Measurements from ENCODE around the gene THADA.

THADA gene

DNA sequence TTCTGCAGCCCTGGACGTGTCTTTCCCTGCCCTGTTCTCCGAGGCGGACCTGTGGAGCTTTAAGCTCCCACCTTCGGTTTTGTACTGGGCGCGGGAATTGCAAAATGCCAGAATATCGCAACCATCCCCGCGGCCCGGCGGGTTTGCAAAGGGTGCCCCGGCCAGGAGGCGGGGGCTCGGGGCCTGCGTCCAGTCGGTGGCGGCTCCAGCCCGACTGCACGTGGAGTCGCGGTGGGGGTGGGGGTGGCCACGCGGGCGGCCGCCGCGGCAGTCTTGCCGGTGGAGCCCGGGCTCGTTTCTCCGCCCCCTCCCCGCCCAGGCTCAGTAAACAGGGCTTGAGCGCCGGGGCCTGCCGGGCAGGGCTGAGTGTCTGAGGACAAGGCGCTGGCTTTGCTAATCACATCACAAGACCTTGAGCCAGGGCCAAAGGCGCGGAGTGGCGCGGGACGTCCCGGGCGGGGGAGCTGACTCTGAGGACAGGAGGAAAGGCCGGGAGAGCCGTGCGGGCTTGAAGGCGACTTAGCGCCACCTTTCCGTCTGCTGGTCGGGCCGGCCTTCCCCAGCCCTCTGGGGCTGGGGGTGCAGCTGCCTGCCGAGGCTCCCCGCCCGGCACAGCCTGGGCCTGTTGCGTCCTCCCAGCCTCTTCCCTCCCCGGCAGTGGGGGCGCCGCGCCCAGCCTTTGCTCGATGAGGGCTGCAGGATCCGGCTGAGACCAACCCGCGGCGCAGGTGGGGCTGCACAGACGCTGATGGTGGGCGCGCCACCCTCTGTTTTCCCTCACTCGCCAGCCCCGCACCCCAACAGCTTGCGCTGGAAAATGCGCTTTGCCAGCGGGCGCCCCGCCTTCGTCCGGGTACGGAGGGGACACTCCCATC, 368.6 kb downstream of the THADA start:
- peak overlapping the region; percentile 75 for H3K4me3 ChIP-seq (ENCODE audit: low read depth, low read length)
- TF ChIP-seq, protein P1, sequence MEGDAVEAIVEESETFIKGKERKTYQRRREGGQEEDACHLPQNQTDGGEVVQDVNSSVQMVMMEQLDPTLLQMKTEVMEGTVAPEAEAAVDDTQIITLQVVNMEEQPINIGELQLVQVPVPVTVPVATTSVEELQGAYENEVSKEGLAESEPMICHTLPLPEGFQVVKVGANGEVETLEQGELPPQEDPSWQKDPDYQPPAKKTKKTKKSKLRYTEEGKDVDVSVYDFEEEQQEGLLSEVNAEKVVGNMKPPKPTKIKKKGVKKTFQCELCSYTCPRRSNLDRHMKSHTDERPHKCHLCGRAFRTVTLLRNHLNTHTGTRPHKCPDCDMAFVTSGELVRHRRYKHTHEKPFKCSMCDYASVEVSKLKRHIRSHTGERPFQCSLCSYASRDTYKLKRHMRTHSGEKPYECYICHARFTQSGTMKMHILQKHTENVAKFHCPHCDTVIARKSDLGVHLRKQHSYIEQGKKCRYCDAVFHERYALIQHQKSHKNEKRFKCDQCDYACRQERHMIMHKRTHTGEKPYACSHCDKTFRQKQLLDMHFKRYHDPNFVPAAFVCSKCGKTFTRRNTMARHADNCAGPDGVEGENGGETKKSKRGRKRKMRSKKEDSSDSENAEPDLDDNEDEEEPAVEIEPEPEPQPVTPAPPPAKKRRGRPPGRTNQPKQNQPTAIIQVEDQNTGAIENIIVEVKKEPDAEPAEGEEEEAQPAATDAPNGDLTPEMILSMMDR (IDR thresholded peaks at IDR 0.05; ENCODE audit: low read depth, low read length) = no peak

DNA sequence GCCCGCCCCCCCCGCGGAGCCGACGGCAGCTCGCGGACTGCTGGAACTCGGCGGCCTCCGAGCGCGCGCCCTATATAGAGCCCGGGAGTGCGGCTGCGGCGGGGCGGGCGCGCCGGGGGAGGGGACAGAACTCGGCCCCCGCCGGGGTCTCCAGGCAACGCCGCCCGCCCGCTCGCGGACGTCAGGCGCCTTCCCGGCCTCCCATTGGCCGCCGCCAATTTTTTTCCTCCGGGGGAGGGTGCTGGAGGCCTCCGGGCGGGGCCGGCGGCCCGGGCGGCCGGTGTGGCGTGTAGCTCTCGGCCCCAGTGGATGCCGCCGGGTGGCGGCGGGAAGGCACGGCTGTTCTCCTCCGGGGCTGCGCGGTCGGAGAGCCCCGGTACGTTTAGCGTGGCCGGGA, 369.3 kb downstream of the THADA start, which contains the start of gene ZFP36L2:
Gene ZFP36L2 (minus strand): TSS at position 49 of the 397 bp plus-strand sequence. CDS start 291 bp downstream, outside the sequence.
- peak within 1 kb of the TSS; percentile 88 for H3K4me3 ChIP-seq (ENCODE audit: low read depth, low read length)
- TF ChIP-seq, protein P1 (IDR thresholded peaks at IDR 0.05; ENCODE audit: low read depth, low read length) = no peak

DNA sequence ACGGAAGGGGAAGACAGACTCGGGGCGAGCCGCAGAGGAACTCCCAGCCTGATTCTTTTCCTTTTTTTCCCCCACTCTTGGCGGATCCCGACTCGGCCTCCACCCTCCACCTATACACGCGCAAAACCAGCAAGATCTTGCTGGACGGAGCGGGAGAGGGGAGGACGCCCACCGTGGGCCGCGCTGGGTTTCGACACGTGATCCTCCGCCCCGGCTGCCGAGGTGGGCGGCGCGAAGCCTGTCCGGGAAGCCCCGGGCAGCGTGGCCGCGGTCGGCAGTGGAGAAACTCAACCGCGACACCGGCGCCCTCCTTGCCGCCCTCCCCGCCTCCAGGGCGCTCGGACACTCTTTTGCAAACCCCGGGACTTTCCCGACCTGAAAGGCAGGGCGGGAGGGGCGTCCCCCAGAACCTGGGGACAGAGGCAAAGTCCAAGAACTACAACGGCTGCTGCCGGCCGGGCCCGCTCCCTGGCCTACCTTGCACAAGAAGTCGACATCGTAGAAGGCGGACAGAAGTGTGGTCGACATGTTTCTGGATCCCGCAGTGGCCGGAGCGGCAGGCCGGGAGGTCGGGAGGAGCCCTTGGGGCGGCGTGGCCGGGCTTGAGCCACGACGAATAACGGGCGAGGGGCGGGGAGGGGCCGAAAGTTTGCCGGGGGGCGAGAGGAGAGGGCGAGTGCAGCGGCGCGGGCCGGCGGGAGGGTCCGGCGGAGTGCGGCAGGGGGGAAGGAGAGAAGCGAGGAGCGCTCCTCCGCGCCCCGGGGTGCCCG, 369.9 kb downstream of the THADA start:
- TF ChIP-seq, protein P1 (IDR thresholded peaks at IDR 0.05; ENCODE audit: low read depth, low read length) = no peak
- H3K4me3 ChIP-seq (ENCODE audit: low read depth, low read length) = peak overlapping the region; percentile 88

DNA sequence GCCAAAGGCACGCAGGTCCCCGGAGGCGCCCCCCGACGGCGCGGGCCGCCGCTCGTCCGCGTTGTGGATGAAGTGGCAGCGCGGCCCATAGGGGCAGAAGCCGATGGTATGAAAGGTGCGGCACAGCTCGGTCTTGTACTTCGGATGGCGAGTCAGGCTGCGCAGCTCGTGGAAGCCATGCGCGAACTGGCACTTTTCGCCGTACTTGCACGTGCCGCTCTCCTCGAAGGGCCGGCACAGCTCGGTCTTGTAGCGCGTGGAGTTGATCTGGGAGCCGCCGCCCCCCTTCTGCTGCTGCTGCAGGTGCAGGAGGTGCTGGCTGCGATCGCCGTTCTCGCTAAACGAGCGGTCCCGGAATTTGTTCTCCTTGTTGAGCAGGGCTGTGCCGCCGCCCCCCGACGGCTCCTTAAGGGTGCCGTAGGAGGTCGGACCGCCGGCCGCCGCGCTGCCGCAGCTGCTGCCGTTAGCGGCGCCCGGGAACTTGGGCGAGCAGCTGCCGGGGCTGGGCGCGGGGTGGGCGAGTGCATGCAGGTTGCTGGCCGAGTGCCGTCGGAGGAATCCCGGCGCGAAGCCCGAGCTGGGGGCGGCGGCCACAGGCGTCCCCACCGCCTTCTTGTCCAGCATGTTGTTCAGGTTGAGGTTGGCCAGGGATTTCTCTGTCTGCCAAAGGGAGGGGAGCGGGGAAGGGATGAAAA, 370.6 kb downstream of the THADA start:
- H3K4me3 ChIP-seq (ENCODE audit: low read depth, low read length) = peak overlapping the region; percentile 88
- TF ChIP-seq, protein P1 (IDR thresholded peaks at IDR 0.05; ENCODE audit: low read depth, low read length) = no peak

DNA sequence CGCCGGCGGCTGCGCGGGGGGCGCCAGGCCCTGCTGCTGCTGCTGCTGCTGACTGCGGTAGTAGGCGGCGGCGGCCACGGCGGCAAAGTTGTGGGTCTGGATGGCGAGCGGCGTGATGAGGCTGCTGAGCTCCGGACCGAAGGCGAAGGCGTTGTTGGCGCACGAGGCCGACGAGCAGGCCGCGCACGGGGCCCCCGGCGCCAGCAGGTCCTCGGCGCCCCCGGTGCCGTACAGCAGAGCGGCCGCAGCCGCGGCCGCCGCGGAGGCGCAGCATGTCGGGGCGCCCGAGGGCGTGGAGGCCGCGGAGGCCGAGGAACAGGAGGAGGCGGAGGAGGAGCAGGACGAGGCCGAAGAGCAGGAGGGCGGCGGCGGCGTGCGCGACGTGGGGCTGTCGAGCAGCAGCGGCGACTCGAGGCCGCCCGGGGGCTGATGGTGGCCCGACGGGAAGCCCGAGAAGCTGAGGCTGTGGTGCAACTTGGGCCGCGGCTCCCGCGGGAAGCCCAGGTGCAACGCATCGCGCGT, 371.2 kb downstream of the THADA start:
- TF ChIP-seq, protein P1 (IDR thresholded peaks at IDR 0.05; ENCODE audit: low read depth, low read length) = no peak
- H3K4me3 ChIP-seq (ENCODE audit: low read depth, low read length) = peak overlapping the region; percentile 88

DNA sequence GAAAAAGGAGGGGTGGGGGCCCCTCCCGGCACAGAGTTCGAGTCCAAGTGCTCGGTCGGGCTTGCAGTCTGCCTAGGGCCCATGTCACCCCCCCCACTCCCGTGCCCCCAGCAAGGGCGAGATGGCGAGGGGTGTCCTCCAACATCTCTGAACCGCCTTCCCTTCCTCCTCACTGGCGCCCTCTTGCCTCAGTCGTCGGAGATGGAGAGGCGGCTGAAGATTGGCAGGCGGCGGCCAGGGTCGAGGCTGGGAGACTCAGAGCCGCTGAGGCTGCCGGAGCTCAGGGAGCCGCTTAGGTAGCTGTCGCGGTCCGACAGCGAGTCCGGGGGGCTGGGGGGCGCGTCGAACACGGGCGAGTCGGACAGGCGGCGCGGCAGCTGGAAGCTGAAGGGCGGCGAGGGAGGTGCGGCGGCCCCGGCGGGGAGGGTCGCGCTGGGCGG, 371.7 kb downstream of the THADA start:
- TF ChIP-seq, protein P1 (IDR thresholded peaks at IDR 0.05; ENCODE audit: low read depth, low read length) = peak; percentile 36; the same call in 1 of the 2 replicates
- peak overlapping the region; percentile 88 for H3K4me3 ChIP-seq (ENCODE audit: low read depth, low read length)
